PFSK-1 (cell line): ENCODE data around the gene RPP25.

Experiments used
- POLR2AphosphoS5 ChIP-seq: IDR thresholded peaks from 2 replicates; pipeline ENCODE4 v1.6.1; 2012; ENCODE audit warnings: low read depth, mild to moderate bottlenecking, control low read depth, low read length, moderate library complexity
- SIN3A ChIP-seq: IDR thresholded peaks from 2 replicates; pipeline ENCODE4 v1.6.1; 2012; ENCODE audit warnings: mild to moderate bottlenecking, low read length, moderate library complexity, borderline replicate concordance; ENCODE audit not compliant: insufficient read depth
- TAF1 ChIP-seq: IDR thresholded peaks from 2 replicates; pipeline ENCODE4 v1.6.1; 2012; ENCODE audit warnings: low read length, control low read depth, borderline replicate concordance; ENCODE audit not compliant: insufficient read depth
- TF ChIP-seq, protein P1 (sequence below), 2 experiments: IDR thresholded peaks; 2 replicates each; pipeline versions ENCODE4 v1.6.1 to v1.8.0; 2011 to 2012; ENCODE audit warnings: low read depth in 2 of 2, low read length in 2 of 2, control low read depth in 1 of 2, inconsistent platforms in 1 of 2, mild to moderate bottlenecking in 1 of 2, moderate library complexity in 1 of 2; ENCODE audit not compliant: insufficient read depth in 1 of 2

DNA sequence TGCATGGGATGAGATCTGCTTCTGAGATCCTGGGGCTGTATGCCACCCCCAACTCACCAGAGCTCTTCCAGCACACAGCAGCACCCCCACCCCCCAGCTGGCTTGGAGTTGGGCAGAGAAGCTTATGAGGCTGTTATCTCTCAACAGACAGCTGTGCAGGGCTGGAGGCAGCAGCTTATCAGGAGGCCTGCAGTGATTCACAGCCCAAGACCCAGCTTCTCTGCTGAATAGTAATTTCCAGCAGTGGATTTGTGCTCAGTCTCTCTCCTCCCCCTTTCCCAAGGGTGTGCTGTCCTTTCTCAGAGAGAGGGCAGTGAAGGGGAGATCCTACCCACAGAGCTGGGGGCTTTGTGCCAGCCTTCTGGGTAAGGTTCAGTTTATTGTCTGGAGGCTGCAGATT lies 2.1 kb downstream of the RPP25 start:
- no peak for TF ChIP-seq POLR2AphosphoS5
- TF ChIP-seq SIN3A: no peak
- no peak for TF ChIP-seq TAF1
- TF ChIP-seq, protein P1, sequence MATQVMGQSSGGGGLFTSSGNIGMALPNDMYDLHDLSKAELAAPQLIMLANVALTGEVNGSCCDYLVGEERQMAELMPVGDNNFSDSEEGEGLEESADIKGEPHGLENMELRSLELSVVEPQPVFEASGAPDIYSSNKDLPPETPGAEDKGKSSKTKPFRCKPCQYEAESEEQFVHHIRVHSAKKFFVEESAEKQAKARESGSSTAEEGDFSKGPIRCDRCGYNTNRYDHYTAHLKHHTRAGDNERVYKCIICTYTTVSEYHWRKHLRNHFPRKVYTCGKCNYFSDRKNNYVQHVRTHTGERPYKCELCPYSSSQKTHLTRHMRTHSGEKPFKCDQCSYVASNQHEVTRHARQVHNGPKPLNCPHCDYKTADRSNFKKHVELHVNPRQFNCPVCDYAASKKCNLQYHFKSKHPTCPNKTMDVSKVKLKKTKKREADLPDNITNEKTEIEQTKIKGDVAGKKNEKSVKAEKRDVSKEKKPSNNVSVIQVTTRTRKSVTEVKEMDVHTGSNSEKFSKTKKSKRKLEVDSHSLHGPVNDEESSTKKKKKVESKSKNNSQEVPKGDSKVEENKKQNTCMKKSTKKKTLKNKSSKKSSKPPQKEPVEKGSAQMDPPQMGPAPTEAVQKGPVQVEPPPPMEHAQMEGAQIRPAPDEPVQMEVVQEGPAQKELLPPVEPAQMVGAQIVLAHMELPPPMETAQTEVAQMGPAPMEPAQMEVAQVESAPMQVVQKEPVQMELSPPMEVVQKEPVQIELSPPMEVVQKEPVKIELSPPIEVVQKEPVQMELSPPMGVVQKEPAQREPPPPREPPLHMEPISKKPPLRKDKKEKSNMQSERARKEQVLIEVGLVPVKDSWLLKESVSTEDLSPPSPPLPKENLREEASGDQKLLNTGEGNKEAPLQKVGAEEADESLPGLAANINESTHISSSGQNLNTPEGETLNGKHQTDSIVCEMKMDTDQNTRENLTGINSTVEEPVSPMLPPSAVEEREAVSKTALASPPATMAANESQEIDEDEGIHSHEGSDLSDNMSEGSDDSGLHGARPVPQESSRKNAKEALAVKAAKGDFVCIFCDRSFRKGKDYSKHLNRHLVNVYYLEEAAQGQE (IDR thresholded peaks at IDR 0.05; ENCODE audit: insufficient read depth in 1 of 2, low read depth in 2 of 2, low read length in 2 of 2): no peak
